ENCODE measurements around the gene RNF207. TPM values are rescaled to one million over a fixed set of nuclear protein-coding genes. Genes with fewer than 3 reads are reported as not detected.

Gene RNF207
- total RNA-seq, 4 donors from 2014 or later = 10.8 to 43.2 (median 20.2) TPM

DNA sequence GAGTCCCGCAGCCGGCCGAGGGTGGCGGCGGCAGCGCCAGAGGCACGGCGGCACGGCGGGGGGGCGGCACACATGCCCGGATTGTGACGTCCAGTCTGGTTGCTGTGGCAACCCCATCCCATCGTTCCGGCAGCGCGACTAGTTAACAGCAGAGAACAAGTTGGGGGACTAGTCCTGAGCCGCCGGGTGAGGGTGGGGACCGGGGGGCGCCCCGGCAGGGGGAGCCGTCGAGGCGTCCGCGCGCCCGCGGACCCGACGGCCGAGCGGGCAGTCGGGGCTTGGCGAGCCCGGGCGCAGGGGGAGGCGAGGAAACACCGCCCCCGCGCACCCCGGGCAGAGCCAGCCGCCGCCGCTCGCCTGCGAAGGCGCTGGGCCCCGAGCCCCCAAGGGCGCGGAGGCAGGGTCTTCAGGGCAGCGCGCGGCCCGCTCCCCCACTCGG lies 25.6 kb upstream of the RNF207 start, which contains the start of gene CHD5:
TSS of gene CHD5 (minus strand) at position 54 of the 439 bp plus-strand sequence. CDS start 298 bp downstream, outside the sequence.
- no CpG with 5 or more reads among the region's 57 CpGs for WGBS
- H3K27ac ChIP-seq (replicated peaks in 1 of 4) = peak within 1 kb of the TSS; percentile 58 to 71 (median 62)
- intact Hi-C loops (cut with DNase I) = no loop called here

DNA sequence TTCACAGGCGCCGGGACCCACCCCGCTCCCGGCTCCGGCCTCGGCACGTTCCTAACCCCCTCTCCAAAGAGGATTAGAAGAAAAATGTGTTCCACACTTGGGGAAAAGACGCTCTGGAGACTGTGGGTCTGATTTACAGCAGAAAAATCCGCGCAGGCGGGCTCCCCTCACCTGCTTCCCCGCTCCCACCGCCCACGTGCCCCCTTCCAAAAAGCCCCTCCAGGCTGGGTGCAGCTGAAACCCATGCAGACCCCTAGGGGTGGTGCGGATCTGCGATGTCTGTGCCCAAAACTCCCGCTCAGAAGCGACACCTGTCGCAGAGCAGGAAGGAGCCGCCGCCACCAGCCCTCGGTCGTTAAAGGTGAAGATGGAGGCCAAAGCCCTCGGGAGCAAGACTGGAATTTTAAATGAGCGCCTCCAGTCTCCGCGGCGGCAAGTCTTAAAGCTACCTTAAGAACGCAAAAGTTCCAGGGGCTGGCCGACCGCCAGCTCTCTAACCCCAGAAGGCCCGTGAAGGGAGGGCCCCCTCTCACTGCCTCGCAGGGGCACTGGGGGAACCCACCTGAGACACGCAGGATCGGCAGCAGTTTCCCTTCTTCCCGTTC lies 25.1 kb upstream of the RNF207 start:
- intact Hi-C loops (cut with DNase I) = no loop called here
- TF ChIP-seq POLR2A (IDR thresholded peaks at IDR 0.05; ENCODE audit: low read depth) = no peak
- no peaks in the 10 kb centered on the region for H3K9me3 ChIP-seq
- peak overlapping the region; percentile 58 to 71 (median 62) for H3K27ac ChIP-seq (replicated peaks in 1 of 4)
- peak overlapping the region; percentile 50 to 63 (median 51) for H3K4me3 ChIP-seq
- H3K27me3 ChIP-seq = peaks cover 0 to 50% (median 14%) of the 10 kb centered on the region in 4 donors
- WGBS = 9% methylated on average over 19 of the region's 36 CpGs
- no peak for DNase-seq (ENCODE audit: extremely low spot score)
- peaks cover 15 to 57% (median 48%) of the 10 kb centered on the region in 4 donors for H3K4me1 ChIP-seq
- H3K36me3 ChIP-seq = peaks cover 0 to 17% (median 11%) of the 10 kb centered on the region in 4 donors

More for the DNA sequence above, 25.6 kb upstream of the RNF207 start, which contains the start of gene CHD5:
- DNase-seq (ENCODE audit: extremely low spot score) = no peak
- H3K9me3 ChIP-seq = no peaks in the 10 kb centered on the region
- peaks cover 0 to 11% (median 6%) of the 10 kb centered on the region in 4 donors for H3K36me3 ChIP-seq
- peaks cover 0 to 56% (median 14%) of the 10 kb centered on the region in 4 donors for H3K27me3 ChIP-seq
- H3K4me3 ChIP-seq = peak within 1 kb of the TSS; percentile 50 to 63 (median 51)
- peaks cover 15 to 51% (median 44%) of the 10 kb centered on the region in 4 donors for H3K4me1 ChIP-seq
- TF ChIP-seq POLR2AphosphoS5 (IDR thresholded peaks at IDR 0.05) = no peak
- TF ChIP-seq, protein P1, sequence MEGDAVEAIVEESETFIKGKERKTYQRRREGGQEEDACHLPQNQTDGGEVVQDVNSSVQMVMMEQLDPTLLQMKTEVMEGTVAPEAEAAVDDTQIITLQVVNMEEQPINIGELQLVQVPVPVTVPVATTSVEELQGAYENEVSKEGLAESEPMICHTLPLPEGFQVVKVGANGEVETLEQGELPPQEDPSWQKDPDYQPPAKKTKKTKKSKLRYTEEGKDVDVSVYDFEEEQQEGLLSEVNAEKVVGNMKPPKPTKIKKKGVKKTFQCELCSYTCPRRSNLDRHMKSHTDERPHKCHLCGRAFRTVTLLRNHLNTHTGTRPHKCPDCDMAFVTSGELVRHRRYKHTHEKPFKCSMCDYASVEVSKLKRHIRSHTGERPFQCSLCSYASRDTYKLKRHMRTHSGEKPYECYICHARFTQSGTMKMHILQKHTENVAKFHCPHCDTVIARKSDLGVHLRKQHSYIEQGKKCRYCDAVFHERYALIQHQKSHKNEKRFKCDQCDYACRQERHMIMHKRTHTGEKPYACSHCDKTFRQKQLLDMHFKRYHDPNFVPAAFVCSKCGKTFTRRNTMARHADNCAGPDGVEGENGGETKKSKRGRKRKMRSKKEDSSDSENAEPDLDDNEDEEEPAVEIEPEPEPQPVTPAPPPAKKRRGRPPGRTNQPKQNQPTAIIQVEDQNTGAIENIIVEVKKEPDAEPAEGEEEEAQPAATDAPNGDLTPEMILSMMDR (IDR thresholded peaks at IDR 0.05) = peak in 1 of 3 experiments; percentile 10

- WGBS = 38% methylated on average over 4 of the region's 10 CpGs
Observed at GRCh38 chr1:6181347-6181770, 24.6 kb upstream of the RNF207 start.

GRCh38 chr1:6183520-6183989 lies 22.4 kb upstream of the RNF207 start:
- Histone ChIP-seq H3K4me1 (peaks cover 15 to 50% (median 42%) of the 10 kb centered on the region in 4 donors), H3K27ac (replicated peaks in 1 of 4) (no peak overlapping the region), H3K27me3 (peaks cover 0 to 23% (median 7%) of the 10 kb centered on the region in 4 donors), H3K4me3 (no peak overlapping the region), H3K9me3 (no peaks in the 10 kb centered on the region), H3K36me3 (peaks cover 15 to 41% (median 29%) of the 10 kb centered on the region in 4 donors)
- no peak for DNase-seq (ENCODE audit: extremely low spot score)
- 57% methylated on average over 6 of the region's 6 CpGs for WGBS
- TF ChIP-seq POLR2A (IDR thresholded peaks at IDR 0.05; ENCODE audit: low read depth) = no peak
- TF ChIP-seq POLR2AphosphoS5 (IDR thresholded peaks at IDR 0.05) = no peak
- TF ChIP-seq EP300 (IDR thresholded peaks at IDR 0.05) = no peak
- TF ChIP-seq, protein P1 (IDR thresholded peaks at IDR 0.05) = no peak
- intact Hi-C loops (cut with DNase I) = no loop called here

More at GRCh38 chr1:6181347-6181770, 24.6 kb upstream of the RNF207 start:
- peaks cover 0 to 21% (median 13%) of the 10 kb centered on the region in 4 donors for H3K36me3 ChIP-seq
- no peak for TF ChIP-seq POLR2AphosphoS5 (IDR thresholded peaks at IDR 0.05)
- TF ChIP-seq, protein P1 (IDR thresholded peaks at IDR 0.05) = no peak
- TF ChIP-seq POLR2A (IDR thresholded peaks at IDR 0.05; ENCODE audit: low read depth) = no peak
- TF ChIP-seq EP300 (IDR thresholded peaks at IDR 0.05) = no peak
- intact Hi-C loops (cut with DNase I) = no loop called here
- H3K9me3 ChIP-seq = no peaks in the 10 kb centered on the region
- H3K27me3 ChIP-seq = peaks cover 0 to 45% (median 14%) of the 10 kb centered on the region in 4 donors
- peaks cover 15 to 57% (median 48%) of the 10 kb centered on the region in 4 donors for H3K4me1 ChIP-seq
- H3K27ac ChIP-seq (replicated peaks in 1 of 4) = peak overlapping the region in 3 of 4 donors; percentile 58 to 71 (median 62)
- H3K4me3 ChIP-seq = no peak overlapping the region
- no peak for DNase-seq (ENCODE audit: extremely low spot score)

DNA sequence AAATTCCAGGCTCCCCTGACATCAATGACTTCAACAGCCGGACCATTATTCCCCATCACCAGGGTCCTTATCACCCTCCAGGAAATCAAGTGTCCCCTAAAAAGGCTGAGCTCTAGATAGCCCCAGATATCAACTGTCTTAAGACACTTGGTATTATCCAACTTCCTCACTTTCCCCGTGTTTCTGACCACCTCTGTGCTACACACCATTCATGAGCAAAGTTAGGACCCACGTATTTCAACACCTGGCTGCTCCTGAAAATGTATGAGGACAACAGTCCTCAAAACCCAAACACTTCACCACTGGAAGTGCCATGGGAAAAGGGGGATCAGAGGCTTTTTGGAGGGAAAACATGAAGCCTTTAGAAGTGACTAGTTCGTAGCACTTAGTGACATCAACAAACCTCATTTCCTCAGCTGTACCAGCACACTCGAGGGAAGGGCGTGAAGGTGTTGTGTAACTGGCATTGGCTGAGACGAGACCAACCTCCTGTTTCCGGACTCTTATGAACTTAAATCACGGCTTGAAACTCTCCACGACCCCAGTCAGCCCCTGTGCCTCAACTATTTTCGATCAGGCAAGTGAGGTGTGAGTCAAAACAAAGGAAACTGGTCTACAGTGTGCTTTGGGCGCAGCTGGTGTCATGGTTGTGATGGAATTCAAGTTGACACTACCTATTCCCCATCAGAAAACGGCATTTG lies 21.7 kb upstream of the RNF207 start:
- WGBS = 76% methylated on average over 13 of the region's 13 CpGs
- Histone ChIP-seq H3K36me3 (peaks cover 15 to 48% (median 36%) of the 10 kb centered on the region in 4 donors), H3K4me1 (peaks cover 8 to 43% (median 36%) of the 10 kb centered on the region in 4 donors), H3K27ac (replicated peaks in 1 of 4) (no peak overlapping the region), H3K27me3 (peaks cover 0 to 16% (median under 1%) of the 10 kb centered on the region in 4 donors), H3K4me3 (no peak overlapping the region), H3K9me3 (no peaks in the 10 kb centered on the region)
- no peak for TF ChIP-seq POLR2A (IDR thresholded peaks at IDR 0.05; ENCODE audit: low read depth)
- no peak for TF ChIP-seq EP300 (IDR thresholded peaks at IDR 0.05)
- TF ChIP-seq, protein P1 (IDR thresholded peaks at IDR 0.05) = no peak
- TF ChIP-seq POLR2AphosphoS5 (IDR thresholded peaks at IDR 0.05) = no peak
- no peak for DNase-seq (ENCODE audit: extremely low spot score)
- intact Hi-C loops (cut with DNase I) = no loop called here

All from esophagus muscularis mucosa (tissue), 4 donors.